HG03342 (cell line): ENCODE results near the gene GLDC.

Experiments
- ATAC-seq: cut with Tn5 transposase; IDR thresholded peaks from one replicate; pipeline ENCODE4 v1.9.1; 2021; ENCODE audit warnings: mild to moderate bottlenecking, moderate library complexity; ENCODE audit not compliant: unreplicated experiment

The GLDC gene

DNA sequence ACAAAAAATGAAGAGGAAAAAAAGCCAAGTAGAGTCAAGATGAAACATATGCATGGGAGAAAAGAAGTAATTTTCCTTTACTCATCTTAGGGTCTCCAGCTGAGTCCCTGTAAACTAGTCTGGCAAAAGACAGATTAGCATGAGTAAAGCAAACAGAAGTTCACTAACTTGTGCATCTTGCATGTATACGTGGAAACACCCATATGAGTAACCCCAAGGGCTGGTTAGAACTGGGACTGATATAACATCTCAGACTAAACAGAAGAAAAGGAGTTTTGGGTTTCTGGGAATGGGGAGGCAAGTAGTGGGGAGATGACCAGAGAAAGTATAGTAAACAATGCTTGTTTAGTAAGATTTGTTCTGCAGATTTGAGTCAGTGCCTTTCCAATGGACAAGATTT is 20.1 kb upstream of the GLDC start:
- no peak for ATAC-seq

GRCh38 chr9:6664204-6664680 is 18.7 kb upstream of the GLDC start:
- no peak for ATAC-seq

DNA sequence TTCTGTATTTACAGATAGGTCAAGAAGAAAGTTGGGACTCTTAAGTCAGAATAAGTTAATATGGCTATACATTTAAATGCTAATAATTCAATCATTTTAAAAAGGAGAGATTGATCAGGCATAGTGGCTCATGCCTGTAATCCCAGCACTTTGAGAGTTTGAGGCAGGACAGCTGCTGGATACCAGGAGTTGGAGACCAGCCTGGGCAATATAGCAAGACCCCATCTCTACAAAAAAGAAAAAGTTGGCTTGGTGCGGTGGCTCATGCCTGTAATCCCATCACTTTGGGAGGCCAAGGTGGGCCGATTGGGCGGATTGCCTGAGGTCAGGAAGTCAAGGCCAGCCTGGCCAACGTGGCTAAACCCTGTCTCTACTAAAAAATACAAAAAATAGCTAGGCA is 15.0 kb upstream of the GLDC start:
- no peak for ATAC-seq

GRCh38 chr9:6658628-6659353 is 13.3 kb upstream of the GLDC start:
- ATAC-seq: no peak

GRCh38 chr9:6656614-6657300 is 11.2 kb upstream of the GLDC start:
- ATAC-seq: no peak

- peak; percentile 95 for ATAC-seq
Observed at GRCh38 chr9:6655036-6655435, 9.5 kb upstream of the GLDC start.

GRCh38 chr9:6646293-6646636 is 736 bp upstream of the GLDC start:
- ATAC-seq: peak; percentile 37

GRCh38 chr9:6645105-6645354 is 499 bp downstream of the GLDC start:
- ATAC-seq: peak; percentile 38

GRCh38 chr9:6644346-6645104 is 1.0 kb downstream of the GLDC start:
- no peak for ATAC-seq

- no peak for ATAC-seq
Observed at GRCh38 chr9:6641961-6642360, 3.6 kb downstream of the GLDC start.

DNA sequence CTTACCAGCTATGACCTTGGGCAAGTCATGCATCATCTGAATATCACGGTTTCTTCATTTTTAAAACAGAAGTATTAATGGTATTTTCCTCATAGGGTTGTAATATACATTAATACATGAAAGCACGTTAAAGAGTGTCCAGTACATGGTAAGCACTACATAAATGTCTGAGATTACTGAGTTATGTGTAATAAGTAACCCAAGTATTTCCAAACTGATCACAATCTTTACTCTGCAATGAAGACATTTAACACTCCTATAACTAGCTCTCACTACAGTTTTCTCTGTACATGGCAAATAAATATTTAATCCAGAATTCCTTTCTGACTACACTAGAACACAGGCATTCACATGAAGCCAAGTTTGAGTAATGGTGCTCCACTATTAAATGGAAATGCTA is 4.0 kb downstream of the GLDC start:
- no peak for ATAC-seq

DNA sequence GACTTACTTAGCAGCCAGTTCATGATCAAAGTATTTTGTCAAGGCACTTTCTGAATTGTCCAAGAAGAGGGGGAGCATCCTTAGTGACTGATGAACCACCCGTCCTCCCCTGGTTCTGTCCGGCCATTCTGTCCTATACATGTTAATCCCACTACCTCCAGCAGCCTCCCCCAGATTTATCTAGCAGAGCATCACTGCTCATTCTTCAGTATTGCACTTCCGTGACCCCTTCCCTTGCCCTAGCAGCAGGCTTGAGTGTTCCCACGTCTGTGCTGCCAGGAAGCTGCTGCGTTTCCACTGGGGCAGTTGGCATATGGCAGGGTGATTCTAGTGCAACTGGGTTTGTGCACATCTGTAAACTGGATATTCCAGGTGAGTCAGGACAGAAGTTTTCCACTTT is 4.5 kb downstream of the GLDC start:
- no peak for ATAC-seq

GRCh38 chr9:6640268-6641051 is 5.1 kb downstream of the GLDC start:
- ATAC-seq: no peak

DNA sequence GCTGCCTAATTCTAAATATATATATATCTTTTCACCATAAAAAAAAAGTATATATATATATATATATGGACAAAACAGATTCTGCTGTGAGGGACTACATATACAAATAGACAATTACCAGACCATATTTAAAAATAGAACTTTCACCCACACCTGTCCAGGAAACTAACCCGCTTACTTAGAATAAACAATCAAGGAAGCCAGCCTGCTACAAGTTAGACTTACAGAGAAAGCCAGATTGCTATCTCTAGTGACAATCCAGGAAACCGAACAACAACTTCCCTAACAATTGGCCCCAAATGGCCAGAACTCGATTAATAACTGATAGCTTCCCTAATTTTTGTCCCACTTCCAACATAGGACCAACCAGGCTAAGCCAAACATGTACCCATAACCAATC is 5.9 kb downstream of the GLDC start:
- no peak for ATAC-seq

DNA sequence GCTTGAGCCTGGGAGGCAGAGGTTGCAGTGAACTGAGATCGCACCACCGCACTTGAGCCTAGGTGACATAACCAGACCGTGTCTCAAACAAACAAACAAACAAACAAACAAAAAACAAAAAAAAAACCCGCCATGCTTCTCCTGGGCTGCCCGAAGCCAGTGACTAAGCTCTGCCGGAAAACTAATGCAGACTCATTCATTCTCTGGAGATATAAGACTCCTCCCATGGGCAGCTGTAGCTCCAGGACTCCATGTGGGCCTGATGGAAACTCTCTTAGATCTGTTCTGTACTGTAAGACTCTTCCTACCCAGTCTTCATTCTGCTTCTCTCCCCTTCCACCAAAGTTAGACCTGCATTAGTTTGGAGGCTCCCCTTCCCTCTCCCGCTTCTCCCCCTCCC is 11.1 kb downstream of the GLDC start:
- no peak for ATAC-seq

DNA sequence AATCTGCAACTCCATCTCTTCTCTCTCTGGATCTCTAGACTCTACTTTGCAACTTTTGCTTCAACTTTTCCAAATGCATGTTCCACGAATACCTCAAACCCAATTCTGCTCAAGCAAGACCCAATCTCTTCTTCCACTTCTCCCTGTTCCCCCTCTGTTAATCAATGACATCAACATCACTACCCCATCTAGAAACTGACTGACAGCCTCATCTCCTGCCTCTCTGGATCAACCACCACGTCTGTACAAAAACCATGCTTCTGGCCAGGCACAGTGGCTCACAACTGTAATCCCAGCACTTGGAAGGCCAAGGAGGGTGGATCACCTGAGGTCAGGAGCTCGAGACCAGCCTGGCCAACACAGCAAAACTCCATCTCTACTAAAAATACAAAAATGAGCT is 12.2 kb downstream of the GLDC start:
- no peak for ATAC-seq

- ATAC-seq: peak; percentile 88
Observed at GRCh38 chr9:6632516-6633183, 12.9 kb downstream of the GLDC start.

- ATAC-seq: peak; percentile 25
Observed at GRCh38 chr9:6631207-6631512, 14.4 kb downstream of the GLDC start.

DNA sequence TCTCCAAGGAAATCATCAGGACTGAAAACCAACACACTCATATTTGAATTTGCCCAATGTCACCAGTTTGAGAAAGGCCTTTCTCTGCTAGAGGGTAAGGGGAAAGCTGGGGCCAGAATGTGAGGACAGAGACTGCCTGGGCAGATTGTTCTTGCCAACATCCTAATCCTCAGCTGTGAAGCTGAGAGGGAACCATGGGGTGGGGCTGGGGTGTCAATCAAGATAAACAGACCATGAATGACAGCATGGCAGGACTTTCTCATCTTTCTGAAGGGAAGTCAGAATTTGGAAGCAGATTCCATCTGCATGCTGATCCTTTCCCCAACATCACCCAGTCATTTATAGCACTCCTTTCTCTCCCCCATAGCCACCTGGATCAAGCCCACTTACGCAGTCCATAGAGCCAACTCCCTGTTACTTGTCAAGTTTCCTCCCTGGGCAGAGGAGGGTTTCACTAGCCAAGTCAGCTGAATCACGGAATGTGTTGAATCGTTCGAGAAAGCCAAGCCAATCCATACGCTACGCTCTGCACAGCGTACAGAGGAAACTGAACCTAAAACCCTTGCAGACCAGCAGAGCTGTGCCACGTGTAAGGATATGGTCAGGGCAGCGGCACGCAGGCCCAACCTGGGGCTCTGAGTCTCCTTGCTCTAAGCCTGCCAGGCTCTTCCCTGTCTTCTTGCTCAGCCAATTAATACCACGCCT is 14.9 kb downstream of the GLDC start:
- ATAC-seq: peak; percentile 59

- ATAC-seq: no peak
Observed at GRCh38 chr9:6628704-6629103, 16.8 kb downstream of the GLDC start.
